Measurements from ENCODE around the gene ZNF77.

ZNF77 gene

DNA sequence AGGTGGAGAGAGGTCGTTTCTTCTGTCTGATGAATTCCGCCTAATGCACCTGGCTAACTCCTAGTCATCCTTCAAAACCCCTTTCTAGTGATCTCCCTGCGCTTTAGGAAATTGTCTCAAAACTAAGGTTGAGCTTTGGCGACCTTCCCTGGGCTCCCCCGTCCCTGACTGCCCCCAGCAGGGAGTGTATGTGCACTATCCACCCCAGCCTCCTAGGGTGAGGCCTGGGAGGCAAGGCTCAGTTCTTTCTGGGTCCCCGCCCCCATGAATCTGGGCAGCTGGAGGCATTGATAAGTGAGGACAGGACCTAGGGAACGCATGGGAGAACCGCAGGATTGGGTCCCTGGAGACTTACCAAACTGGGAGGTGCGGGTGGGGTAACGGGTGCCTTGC is 33.0 kb upstream of the ZNF77 start:
- TF ChIP-seq, protein P1, sequence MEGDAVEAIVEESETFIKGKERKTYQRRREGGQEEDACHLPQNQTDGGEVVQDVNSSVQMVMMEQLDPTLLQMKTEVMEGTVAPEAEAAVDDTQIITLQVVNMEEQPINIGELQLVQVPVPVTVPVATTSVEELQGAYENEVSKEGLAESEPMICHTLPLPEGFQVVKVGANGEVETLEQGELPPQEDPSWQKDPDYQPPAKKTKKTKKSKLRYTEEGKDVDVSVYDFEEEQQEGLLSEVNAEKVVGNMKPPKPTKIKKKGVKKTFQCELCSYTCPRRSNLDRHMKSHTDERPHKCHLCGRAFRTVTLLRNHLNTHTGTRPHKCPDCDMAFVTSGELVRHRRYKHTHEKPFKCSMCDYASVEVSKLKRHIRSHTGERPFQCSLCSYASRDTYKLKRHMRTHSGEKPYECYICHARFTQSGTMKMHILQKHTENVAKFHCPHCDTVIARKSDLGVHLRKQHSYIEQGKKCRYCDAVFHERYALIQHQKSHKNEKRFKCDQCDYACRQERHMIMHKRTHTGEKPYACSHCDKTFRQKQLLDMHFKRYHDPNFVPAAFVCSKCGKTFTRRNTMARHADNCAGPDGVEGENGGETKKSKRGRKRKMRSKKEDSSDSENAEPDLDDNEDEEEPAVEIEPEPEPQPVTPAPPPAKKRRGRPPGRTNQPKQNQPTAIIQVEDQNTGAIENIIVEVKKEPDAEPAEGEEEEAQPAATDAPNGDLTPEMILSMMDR (IDR thresholded peaks at IDR 0.05) = no peak

GRCh38 chr19:2977001-2977745 is 32.4 kb upstream of the ZNF77 start, which contains the start of gene TLE6:
Gene TLE6 (plus strand): TSS chr19:2977564. CDS start chr19:2978234, 670 bp downstream.
- TF ChIP-seq, protein P1 (IDR thresholded peaks at IDR 0.05) = no peak

DNA sequence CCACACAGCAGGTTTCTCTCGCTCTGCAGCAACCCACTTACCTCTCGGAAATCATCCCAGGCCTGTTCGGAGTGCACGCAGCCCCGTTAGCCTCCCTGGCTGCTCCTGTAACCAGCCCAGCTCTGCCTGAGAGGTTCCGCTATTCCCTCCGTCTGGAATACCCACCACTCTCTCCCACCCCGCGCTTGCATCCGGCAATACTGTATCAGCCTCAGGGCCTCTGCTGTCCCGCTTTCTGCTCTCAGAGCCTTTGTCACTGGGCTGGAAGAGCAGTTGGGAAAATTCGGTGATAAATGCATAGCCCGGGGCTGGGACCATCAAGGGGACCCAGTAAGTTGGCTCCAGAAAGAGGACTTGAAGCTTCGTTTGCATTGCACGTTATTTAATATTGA is 31.8 kb upstream of the ZNF77 start:
- TF ChIP-seq, protein P1 (IDR thresholded peaks at IDR 0.05) = no peak

GRCh38 chr19:2974342-2975041 is 29.7 kb upstream of the ZNF77 start:
- TF ChIP-seq, protein P1 (IDR thresholded peaks at IDR 0.05) = no peak

GRCh38 chr19:2973229-2973628 is 28.5 kb upstream of the ZNF77 start:
- TF ChIP-seq, protein P1 (IDR thresholded peaks at IDR 0.05) = no peak

DNA sequence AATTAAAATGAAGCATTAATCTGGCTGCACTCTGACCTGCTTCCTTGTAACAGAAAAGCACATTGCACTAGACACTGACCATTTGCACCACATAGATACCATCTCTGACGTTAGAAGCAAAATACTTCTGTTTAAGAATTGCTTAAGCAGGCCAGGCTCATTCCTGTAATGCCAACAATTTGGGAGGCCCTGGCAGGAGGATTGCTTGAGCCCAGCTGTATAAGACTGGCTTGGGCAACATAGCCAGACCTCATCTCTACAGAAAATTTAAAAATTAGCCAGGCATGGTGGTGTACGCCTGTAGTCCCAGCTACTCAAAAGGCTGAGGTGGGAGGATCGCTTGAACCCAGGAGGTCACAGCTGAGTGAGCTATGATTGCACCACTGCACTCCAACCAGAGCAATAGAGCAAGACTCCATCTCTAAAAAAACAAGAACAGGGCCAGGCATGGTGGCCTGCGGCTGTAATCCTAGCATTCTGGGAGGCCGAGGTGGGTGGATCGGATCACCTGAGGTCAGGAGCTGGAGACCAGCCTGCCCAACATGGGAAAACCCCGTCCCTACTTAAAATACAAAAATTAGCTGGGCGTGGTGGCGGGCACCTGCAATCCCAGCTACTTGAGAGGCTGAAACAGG is 25.5 kb upstream of the ZNF77 start:
- TF ChIP-seq, protein P1 (IDR thresholded peaks at IDR 0.05) = no peak

DNA sequence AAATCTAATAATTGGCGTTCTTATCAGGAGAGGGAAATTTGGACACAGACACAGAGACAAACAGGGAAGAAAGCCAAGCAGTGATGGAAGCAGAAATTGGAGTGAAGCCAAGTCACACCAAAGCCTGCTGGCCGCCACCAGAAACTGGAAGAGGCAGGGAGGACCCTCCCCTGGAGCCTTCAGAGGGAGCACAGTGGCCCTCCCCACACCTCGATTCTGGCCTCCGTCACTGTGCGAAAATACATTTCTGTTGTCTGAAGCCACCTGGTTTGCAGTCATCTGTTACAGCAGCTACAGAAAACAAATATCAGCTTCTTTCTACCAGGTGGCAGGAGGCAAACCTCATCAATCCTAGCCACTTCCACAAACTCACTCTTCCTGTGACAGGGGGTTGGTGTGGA is 24.3 kb upstream of the ZNF77 start:
- TF ChIP-seq, protein P1 (IDR thresholded peaks at IDR 0.05) = no peak

Data from LNCAP (cell line).